WTC11 (cell line): ENCODE data around the gene KLHL20. TPM values are rescaled to one million over a fixed set of nuclear protein-coding genes. Genes with fewer than 3 reads are reported as not detected.

Experiments used
- ATAC-seq: fragments of 200-7000 bp; cut with Tn5 transposase; 2 replicates; pipeline ENCODE4 v1.10.0; 2021; ENCODE audit warnings: mild to moderate bottlenecking, moderate library complexity
- CTCF ChIA-PET: fragments of 300-600 bp; sonication (Branson Sonifier 250); formaldehyde crosslinking; loops from one replicate; lab custom pipeline; 2021; ENCODE audit warnings: antibody characterized with exemption; lab: Charles Lee
- POLR2A ChIA-PET: fragments of 350-600 bp; sonication (Branson Sonifier 250); formaldehyde crosslinking; loops from one replicate; lab custom pipeline; 2021; ENCODE audit warnings: antibody characterized with exemption; lab: Charles Lee
- DNase-seq: peaks from one replicate; pipeline ENCODE4 v3.0.0; 2021; ENCODE audit warnings: low spot score
- H3K27ac Mint-ChIP-seq: 2 replicates; pipeline ENCODE4 v1.8.0; 2021; ENCODE audit warnings: mixed read lengths
- H3K27me3 Mint-ChIP-seq: 2 replicates; pipeline ENCODE4 v1.8.0; 2021; ENCODE audit warnings: low read depth, mild to moderate bottlenecking, moderate library complexity, mixed read lengths
- H3K36me3 Mint-ChIP-seq: 2 replicates; pipeline ENCODE4 v1.8.0; 2021; ENCODE audit warnings: mixed read lengths
- H3K4me1 Mint-ChIP-seq: 2 replicates; pipeline ENCODE4 v1.8.0; 2022; ENCODE audit warnings: mixed read lengths
- H3K4me3 Mint-ChIP-seq: 2 replicates; pipeline ENCODE4 v1.8.0; 2021; ENCODE audit warnings: mild to moderate bottlenecking, moderate library complexity, mixed read lengths
- H3K9me3 Mint-ChIP-seq: 2 replicates; pipeline ENCODE4 v1.8.0; 2021; ENCODE audit warnings: mixed read lengths
- ATF2 ChIP-seq: sonication (generic); formaldehyde crosslinking; IDR thresholded peaks from 2 replicates; pipeline ENCODE4 v1.8.1; 2022; ENCODE audit warnings: low read depth, missing genetic modification reagents, borderline replicate concordance
- ATF3 ChIP-seq: sonication (generic); formaldehyde crosslinking; conservative IDR thresholded peaks from 2 replicates; pipeline ENCODE4 v1.8.1; 2022; ENCODE audit warnings: mild to moderate bottlenecking, missing genetic modification reagents
- ATF6 ChIP-seq: sonication (generic); formaldehyde crosslinking; IDR thresholded peaks from 2 replicates; pipeline ENCODE4 v1.8.1; 2023; ENCODE audit warnings: mild to moderate bottlenecking, missing genetic modification reagents
- CDX4 ChIP-seq: fragments of 250-450 bp; sonication (Bioruptor Pico); IDR thresholded peaks from 2 replicates; pipeline ENCODE4 v1.9.0; 2021; ENCODE audit warnings: moderate library complexity, mild to moderate bottlenecking, inconsistent platforms, borderline replicate concordance
- ELF4 ChIP-seq: sonication (generic); formaldehyde crosslinking; IDR thresholded peaks from 2 replicates; pipeline ENCODE4 v1.8.1; 2022; ENCODE audit warnings: low read depth, mild to moderate bottlenecking, moderate library complexity, missing genetic modification reagents
- EMX1 ChIP-seq: fragments of 250-450 bp; sonication (Bioruptor Pico); IDR thresholded peaks from 2 replicates; pipeline ENCODE4 v1.8.0; 2021; ENCODE audit warnings: mild to moderate bottlenecking
- GRHL2 ChIP-seq: fragments of 250-450 bp; sonication (Bioruptor Pico); IDR thresholded peaks from 2 replicates; pipeline ENCODE4 v1.8.0; 2022; ENCODE audit warnings: mild to moderate bottlenecking, moderate library complexity; ENCODE audit not compliant: insufficient replicate concordance, severe bottlenecking
- GTF2I ChIP-seq: fragments of 250-450 bp; sonication (Bioruptor Pico); conservative IDR thresholded peaks from 2 replicates; pipeline ENCODE4 v1.4.0; 2021; ENCODE audit warnings: mild to moderate bottlenecking
- IRF1 ChIP-seq: sonication (generic); formaldehyde crosslinking; IDR thresholded peaks from 2 replicates; pipeline ENCODE4 v1.8.0; 2023; ENCODE audit warnings: missing genetic modification reagents
- NR1H2 ChIP-seq: sonication (generic); formaldehyde crosslinking; IDR thresholded peaks from 2 replicates; pipeline ENCODE4 v1.9.0; 2021; ENCODE audit warnings: mild to moderate bottlenecking, moderate library complexity, missing genetic modification reagents
- NR2C2 ChIP-seq: sonication (generic); formaldehyde crosslinking; IDR thresholded peaks from 2 replicates; pipeline ENCODE4 v1.8.0; 2022; ENCODE audit warnings: mild to moderate bottlenecking, missing genetic modification reagents
- RELA ChIP-seq: sonication (generic); formaldehyde crosslinking; IDR thresholded peaks from 2 replicates; pipeline ENCODE4 v1.8.1; 2022; ENCODE audit warnings: missing genetic modification reagents, mild to moderate bottlenecking, borderline replicate concordance
- TEAD1 ChIP-seq: sonication (generic); formaldehyde crosslinking; IDR thresholded peaks from 2 replicates; pipeline ENCODE4 v1.8.0; 2022; ENCODE audit warnings: mild to moderate bottlenecking, missing genetic modification reagents
- TEAD4 ChIP-seq: sonication (generic); formaldehyde crosslinking; IDR thresholded peaks from 2 replicates; pipeline ENCODE4 v1.8.0; 2022; ENCODE audit warnings: mild to moderate bottlenecking, missing genetic modification reagents
- ZNF281 ChIP-seq: sonication (generic); formaldehyde crosslinking; IDR thresholded peaks from 2 replicates; pipeline ENCODE4 v1.8.0; 2023; ENCODE audit warnings: mild to moderate bottlenecking, missing genetic modification reagents
- ZNF416 ChIP-seq: fragments of 250-450 bp; sonication (Bioruptor Pico); IDR thresholded peaks from 2 replicates; pipeline ENCODE4 v1.9.0; 2021; ENCODE audit warnings: mild to moderate bottlenecking, inconsistent platforms
- ZNF423 ChIP-seq: fragments of 250-450 bp; sonication (Bioruptor Pico); IDR thresholded peaks from 2 replicates; pipeline ENCODE4 v2.1.2; 2022; ENCODE audit warnings: mild to moderate bottlenecking, moderate library complexity
- ZNF425 ChIP-seq: fragments of 250-450 bp; sonication (Bioruptor Pico); conservative IDR thresholded peaks from 2 replicates; pipeline ENCODE4 v1.9.0; 2021; ENCODE audit warnings: mild to moderate bottlenecking
- total RNA-seq: library from RNA; stranded (reverse); gene quantifications from 3 replicates; pipeline ENCODE4 v1.2.3, GENCODE V29; 2021

KLHL20 gene
- total RNA-seq, 1 experiment from 2014 or later, result 12.5 TPM

GRCh38 chr1:173742203-173742886, 27.6 kb downstream of the KLHL20 start (continued):
- TF ChIP-seq ZNF281 (CRISPR knock-in tag), result no peak

GRCh38 chr1:173744651-173745050, 29.9 kb downstream of the KLHL20 start:
- POLR2A ChIA-PET, result no interaction called here
- Mint-ChIP-seq H3K27me3 (no peaks in the 10 kb centered on the region), H3K9me3 (peaks cover 4% of the 10 kb centered on the region; the same call in 1 of the 2 replicates), H3K27ac (no peak overlapping the region), H3K4me1 (no peaks in the 10 kb centered on the region), H3K4me3 (no peak overlapping the region), H3K36me3 (no peaks in the 10 kb centered on the region)
- TF ChIP-seq ZNF423 (CRISPR knock-in tag) (no peak), NR1H2 (no peak), GRHL2 (no peak), ZNF425 (CRISPR knock-in tag) (no peak), NR2C2 (CRISPR knock-in tag) (no peak), TEAD1 (CRISPR knock-in tag) (no peak), TEAD4 (CRISPR knock-in tag) (no peak), EMX1 (CRISPR knock-in tag) (no peak), RELA (no peak), ZNF416 (no peak), GTF2I (no peak), ATF3 (no peak), CDX4 (CRISPR knock-in tag) (no peak), ATF6 (CRISPR knock-in tag) (no peak), ELF4 (CRISPR knock-in tag) (no peak), ATF2 (CRISPR knock-in tag) (no peak), IRF1 (CRISPR knock-in tag) (no peak)
- DNase-seq, result no peak
- CTCF ChIA-PET, result no interaction called here
- ATAC-seq, result no peak
